Endothelial cell of umbilical vein (primary cell): ENCODE data around the gene LMAN1L. TPM values are rescaled to one million over a fixed set of nuclear protein-coding genes. Genes with fewer than 3 reads are reported as not detected.

Experiments
- BruUV-seq: library from RNA; stranded (reverse); fragments of 400-500 nt; replicated peaks from 2 replicates; lab custom pipeline; 2021; lab: Mats Ljungman, UMichigan
- CTCF ChIA-PET: fragments of 300-600, 350-600 bp; sonication (Branson Sonifier 250); formaldehyde crosslinking; loops from one replicate; lab custom pipeline; 2021; ENCODE audit warnings: antibody characterized with exemption, inconsistent platforms; lab: Charles Lee
- POLR2A ChIA-PET: fragments of 300-600, 350-600 bp; sonication (Branson Sonifier 250); formaldehyde crosslinking; loops from one replicate; lab custom pipeline; 2021; ENCODE audit warnings: antibody characterized with exemption, inconsistent platforms; lab: Charles Lee
- DNase-seq: peaks from one replicate; pipeline ENCODE4 v3.0.0-alpha.2; 2011; ENCODE audit warnings: low read depth, low spot score
- FAIRE-seq: peaks from 2 replicates; lab custom pipeline; 2011; peaks lifted over from hg19 to GRCh38; lab: Jason Lieb, UNC
- H2AFZ ChIP-seq: 2 replicates; pipeline ENCODE4 v1.6.0; 2012; ENCODE audit warnings: low read depth, low read length, control low read depth, inconsistent platforms
- H3K27ac ChIP-seq: 2 replicates; pipeline ENCODE4 v1.5.1; 2011; ENCODE audit warnings: low read depth, mild to moderate bottlenecking, control low read depth, low read length, moderate library complexity; ENCODE audit not compliant: insufficient read depth
- H3K27me3 ChIP-seq, 2 experiments: 2 replicates each; pipeline versions ENCODE4 v1.6.0 to v1.6.1; 2011; ENCODE audit warnings: low read length in 2 of 2, mixed read lengths in 1 of 2; ENCODE audit not compliant: control insufficient read depth in 2 of 2, insufficient read depth in 2 of 2
- H3K36me3 ChIP-seq, 2 experiments: 2 replicates in 1 of 2; 3 replicates in 1 of 2; pipeline ENCODE4 v1.5.1; 2011; ENCODE audit warnings: low read length in 2 of 2, mild to moderate bottlenecking in 1 of 2, moderate library complexity in 1 of 2; ENCODE audit not compliant: control insufficient read depth in 2 of 2, insufficient read depth in 2 of 2; ENCODE audit errors: extremely low read depth in 1 of 2
- H3K4me1 ChIP-seq: 3 replicates; pipeline ENCODE4 v1.5.1; 2011; ENCODE audit warnings: mild to moderate bottlenecking, low read length; ENCODE audit not compliant: control insufficient read depth, insufficient read depth; ENCODE audit errors: extremely low read depth
- H3K4me2 ChIP-seq: 2 replicates; pipeline ENCODE4 v1.6.1; 2011; ENCODE audit warnings: low read length, control low read depth, mixed read lengths; ENCODE audit not compliant: insufficient read depth
- H3K4me3 ChIP-seq, 3 experiments: fragments of 200-600 bp in 1 of 3; sonication (generic), shearing (Covaris generic) in 1 of 3; replicated peaks in 1 of 3; 2 replicates each; pipeline ENCODE4 v1.5.1; 2011 to 2016; ENCODE audit warnings: control low read depth in 3 of 3, low read length in 3 of 3, mild to moderate bottlenecking in 2 of 3, inconsistent platforms in 1 of 3, low read depth in 1 of 3, moderate library complexity in 1 of 3; ENCODE audit not compliant: insufficient read depth in 1 of 3
- H3K79me2 ChIP-seq: 2 replicates; pipeline ENCODE4 v1.6.0; 2012; ENCODE audit warnings: low read length, inconsistent platforms; ENCODE audit not compliant: control insufficient read depth, insufficient read depth
- H3K9ac ChIP-seq: replicated peaks from 2 replicates; pipeline ENCODE3; 2011; ENCODE audit warnings: low read length, control low read depth; ENCODE audit not compliant: insufficient read depth; ENCODE audit errors: extremely low read depth
- H3K9me1 ChIP-seq: replicated peaks from 3 replicates; pipeline ENCODE4 v1.6.0; 2011; ENCODE audit warnings: mild to moderate bottlenecking, low read length; ENCODE audit not compliant: control insufficient read depth, insufficient read depth; ENCODE audit errors: extremely low read depth
- H3K9me3 ChIP-seq: replicated peaks from 2 replicates; pipeline ENCODE4 v1.5.1; 2012; ENCODE audit warnings: low read length, inconsistent platforms; ENCODE audit not compliant: control insufficient read depth, insufficient read depth
- H4K20me1 ChIP-seq: replicated peaks from 2 replicates; pipeline ENCODE3; 2011; ENCODE audit warnings: mild to moderate bottlenecking, low read length; ENCODE audit not compliant: control insufficient read depth, insufficient read depth; ENCODE audit errors: extremely low read depth
- CTCF ChIP-seq, 2 donors: IDR thresholded peaks; 1 replicate in 1 of 2; 2 replicates in 1 of 2; pipeline ENCODE4 v1.5.1; 2011; ENCODE audit warnings: low read length in 2 of 2, mild to moderate bottlenecking in 2 of 2, moderate library complexity in 2 of 2, control low read depth in 1 of 2, inconsistent platforms in 1 of 2, low read depth in 1 of 2; ENCODE audit not compliant: insufficient read depth in 1 of 2; ENCODE audit errors: extremely low read depth in 1 of 2
- EZH2 ChIP-seq: IDR thresholded peaks from 2 replicates; pipeline ENCODE4 v1.6.1; 2012; ENCODE audit warnings: borderline replicate concordance, low read depth, mild to moderate bottlenecking, moderate library complexity, low read length, inconsistent platforms; ENCODE audit not compliant: severe bottlenecking
- FOS ChIP-seq: IDR thresholded peaks from 2 replicates; pipeline ENCODE4 v1.6.1; 2011; ENCODE audit warnings: mild to moderate bottlenecking, low read length, moderate library complexity, borderline replicate concordance; ENCODE audit not compliant: insufficient read depth
- GATA2 ChIP-seq: IDR thresholded peaks from 2 replicates; pipeline ENCODE4 v1.7.0; 2011; ENCODE audit warnings: low read depth, mild to moderate bottlenecking, moderate library complexity, mixed read lengths, low read length; ENCODE audit not compliant: insufficient read length, insufficient read depth
- JUN ChIP-seq: IDR thresholded peaks from 2 replicates; pipeline ENCODE4 v1.6.1; 2011; ENCODE audit warnings: borderline replicate concordance, low read depth; ENCODE audit not compliant: insufficient read length, insufficient read depth
- MAX ChIP-seq: IDR thresholded peaks from 2 replicates; pipeline ENCODE4 v1.6.1; 2011; ENCODE audit not compliant: insufficient read depth, insufficient read length
- POLR2A ChIP-seq: IDR thresholded peaks from 2 replicates; pipeline ENCODE4 v1.6.1; 2012; ENCODE audit warnings: low read depth, mild to moderate bottlenecking, control low read depth, low read length
- dilution Hi-C: fragments of 300-500 bp; cut with MboI; formaldehyde crosslinking; loops from one replicate; pipeline ENCODE4 v1.15.0; 2019; ENCODE audit warnings: low sequenced_read_pairs; ENCODE audit not compliant: extremely low pct_ligation_motif_present
- intact Hi-C: fragments of 100-400 bp; cut with micrococcal nuclease; formaldehyde crosslinking; loops from one replicate; pipeline ENCODE4 v1.10.0; 2022
- polyA plus RNA-seq, 4 experiments: library from polyadenylated mRNA; depleted of rRNA in 3 of 4; stranded (reverse) in 3 of 4; unstranded in 1 of 4; fragments of >200 nt; gene quantifications; 2 replicates each; pipeline versions ENCODE4 v1.2.1 to v1.2.3, GENCODE V29; 2011 to 2012; ENCODE audit warnings: missing spikeins in 1 of 4
- total RNA-seq: library from RNA; stranded (reverse); gene quantifications from 2 replicates; pipeline ENCODE4 v1.2.3, GENCODE V29; 2021

Gene LMAN1L
- total and polyA plus RNA-seq, 2 donors (not counting 3 experiments of a cell fraction or from before 2014, with no cell fraction given): not detected

GRCh38 chr15:74802290-74802689, 10.3 kb upstream of the LMAN1L start:
- ChIA-PET POLR2A (no interaction called here), CTCF (interaction anchor here (1.3 kb wide), 1 partner anchor 32 kb away, joined by 4 read pairs; no protein-coding TSS in a partner anchor)
- Histone ChIP-seq H3K79me2 (peaks cover 4% of the 10 kb centered on the region), H3K27ac (no peak overlapping the region), H3K4me3 (no peak overlapping the region), H3K4me1 (no peaks in the 10 kb centered on the region), H4K20me1 (no peaks in the 10 kb centered on the region), H3K4me2 (no peak overlapping the region), H3K36me3 (peaks cover 3 to 33% of the 10 kb centered on the region in 2 experiments), H3K9ac (no peak overlapping the region), H2AFZ (no peak overlapping the region), H3K9me3 (no peaks in the 10 kb centered on the region), H3K27me3 (no peaks in the 10 kb centered on the region), H3K9me1 (no peaks in the 10 kb centered on the region)
- dilution Hi-C loops: no loop called here
- no peak for FAIRE-seq
- TF ChIP-seq MAX: no peak
- TF ChIP-seq POLR2A: no peak
- no peak for TF ChIP-seq JUN
- TF ChIP-seq FOS: no peak
- no peak for TF ChIP-seq GATA2
- TF ChIP-seq EZH2: no peak
- no peak for TF ChIP-seq CTCF (IDR thresholded peaks at IDR 0.05; ENCODE audit: extremely low read depth in 1 of 2, insufficient read depth in 1 of 2, low read depth in 1 of 2, low read length in 2 of 2)
- BruUV-seq: TSS peak; percentile 56
- intact Hi-C loops: no loop called here
- no peak for DNase-seq
